SK-N-SH treated with all-trans-retinoic acid at 6 μM for 48 hours (cell line): ENCODE data around the gene INSRR.

ENCODE experiments used
- ATAC-seq: fragments of 200-7000 bp; cut with Tn5 transposase; 3 replicates; pipeline ENCODE4 v1.9.1; 2020; ENCODE audit warnings: mild to moderate bottlenecking, moderate library complexity
- ARNTL ChIP-seq: fragments of 450-650 bp; formaldehyde crosslinking; IDR thresholded peaks from 2 replicates; pipeline ENCODE4 v1.5.0; 2020; ENCODE audit warnings: low read depth, mild to moderate bottlenecking, moderate library complexity, borderline replicate concordance
- CSDC2 ChIP-seq: fragments of 250-450 bp; sonication (Bioruptor Pico); IDR thresholded peaks from 2 replicates; pipeline ENCODE4 v1.5.0; 2020; ENCODE audit warnings: mild to moderate bottlenecking, moderate library complexity
- CSRNP3 ChIP-seq: fragments of 250-450 bp; sonication (Bioruptor Pico); IDR thresholded peaks from 2 replicates; pipeline ENCODE4 v1.5.1; 2021; ENCODE audit warnings: mild to moderate bottlenecking, moderate library complexity
- ESRRG ChIP-seq: fragments of 250-450 bp; sonication (Bioruptor Pico); IDR thresholded peaks from 2 replicates; pipeline ENCODE4 v1.6.1; 2021; ENCODE audit warnings: mild to moderate bottlenecking
- GLIS3 ChIP-seq: fragments of 250-450 bp; sonication (Bioruptor Pico); IDR thresholded peaks from 2 replicates; pipeline ENCODE4 v1.5.0; 2020; ENCODE audit warnings: mild to moderate bottlenecking, moderate library complexity
- OSR1 ChIP-seq: fragments of 250-450 bp; sonication (Bioruptor Pico); IDR thresholded peaks from 2 replicates; pipeline ENCODE4 v1.8.0; 2022; ENCODE audit warnings: moderate library complexity, mild to moderate bottlenecking, inconsistent platforms
- POU6F1 ChIP-seq: fragments of 250-450 bp; sonication (Bioruptor Pico); IDR thresholded peaks from 2 replicates; pipeline ENCODE4 v1.8.0; 2021; ENCODE audit warnings: low read depth, mild to moderate bottlenecking, moderate library complexity, borderline replicate concordance
- PPARA ChIP-seq: fragments of 250-450 bp; sonication (Bioruptor Pico); IDR thresholded peaks from 2 replicates; pipeline ENCODE4 v1.5.0; 2020; ENCODE audit warnings: mild to moderate bottlenecking, borderline replicate concordance
- RARB ChIP-seq: fragments of 250-450 bp; sonication (Bioruptor Pico); IDR thresholded peaks from 2 replicates; pipeline ENCODE4 v1.8.0; 2021; ENCODE audit warnings: mild to moderate bottlenecking, moderate library complexity
- SNAI2 ChIP-seq: fragments of 250-450 bp; sonication (Bioruptor Pico); IDR thresholded peaks from 2 replicates; pipeline ENCODE4 v1.5.0; 2020; ENCODE audit warnings: mild to moderate bottlenecking, moderate library complexity
- TCF4 ChIP-seq: fragments of 250-450 bp; sonication (Bioruptor Pico); IDR thresholded peaks from 2 replicates; pipeline ENCODE4 v1.8.0; 2021; ENCODE audit warnings: mild to moderate bottlenecking, moderate library complexity, borderline replicate concordance
- TOX ChIP-seq: fragments of 250-450 bp; sonication (Bioruptor Pico); IDR thresholded peaks from 2 replicates; pipeline ENCODE4 v1.8.0; 2021; ENCODE audit warnings: mild to moderate bottlenecking, moderate library complexity, borderline replicate concordance
- ZC3H10 ChIP-seq: fragments of 250-450 bp; sonication (Bioruptor Pico); IDR thresholded peaks from 2 replicates; pipeline ENCODE4 v1.5.1; 2021; ENCODE audit warnings: mild to moderate bottlenecking, moderate library complexity
- ZFP3 ChIP-seq: fragments of 250-450 bp; sonication (Bioruptor Pico); IDR thresholded peaks from 2 replicates; pipeline ENCODE4 v1.5.0; 2020; ENCODE audit warnings: mild to moderate bottlenecking, moderate library complexity
- ZFP30 ChIP-seq: fragments of 450-650 bp; formaldehyde crosslinking; IDR thresholded peaks from 2 replicates; pipeline ENCODE4 v1.5.0; 2022; ENCODE audit warnings: mild to moderate bottlenecking, moderate library complexity
- ZNF565 ChIP-seq: fragments of 450-650 bp; formaldehyde crosslinking; conservative IDR thresholded peaks from 2 replicates; pipeline ENCODE4 v1.5.0; 2020; ENCODE audit warnings: low read depth, mild to moderate bottlenecking, moderate library complexity
- ZNF70 ChIP-seq: fragments of 450-650 bp; formaldehyde crosslinking; IDR thresholded peaks from 2 replicates; pipeline ENCODE4 v1.5.0; 2020; ENCODE audit warnings: mild to moderate bottlenecking, moderate library complexity
- ZNF8 ChIP-seq: fragments of 450-650 bp; formaldehyde crosslinking; IDR thresholded peaks from 2 replicates; pipeline ENCODE4 v1.5.0; 2020; ENCODE audit warnings: mild to moderate bottlenecking, moderate library complexity
- TF ChIP-seq, protein P1 (sequence below): fragments of 250-450 bp; sonication (Bioruptor Pico); IDR thresholded peaks from 2 replicates; pipeline ENCODE4 v1.5.0; 2020; ENCODE audit warnings: mild to moderate bottlenecking, moderate library complexity
- TF ChIP-seq, protein P2 (sequence below): fragments of 250-450 bp; sonication (Bioruptor Pico); IDR thresholded peaks from 2 replicates; pipeline ENCODE4 v1.8.0; 2020; ENCODE audit warnings: mild to moderate bottlenecking, moderate library complexity, borderline replicate concordance

The INSRR gene

GRCh38 chr1:156894001-156894400, 35.1 kb upstream of the INSRR start:
- ATAC-seq, result no peak

GRCh38 chr1:156893048-156893953, 34.4 kb upstream of the INSRR start, which contains the start of gene PEAR1:
TSS of gene PEAR1 (plus strand) at chr1:156893718. CDS start at chr1:156903927, 10,209 bp downstream.
- TF ChIP-seq ZFP3 (CRISPR knock-in tag), result no peak
- no peak for TF ChIP-seq OSR1
- no peak for TF ChIP-seq PPARA (CRISPR knock-in tag)
- TF ChIP-seq ZNF8, result no peak
- no peak for TF ChIP-seq TCF4 (CRISPR knock-in tag)
- TF ChIP-seq, protein P1, sequence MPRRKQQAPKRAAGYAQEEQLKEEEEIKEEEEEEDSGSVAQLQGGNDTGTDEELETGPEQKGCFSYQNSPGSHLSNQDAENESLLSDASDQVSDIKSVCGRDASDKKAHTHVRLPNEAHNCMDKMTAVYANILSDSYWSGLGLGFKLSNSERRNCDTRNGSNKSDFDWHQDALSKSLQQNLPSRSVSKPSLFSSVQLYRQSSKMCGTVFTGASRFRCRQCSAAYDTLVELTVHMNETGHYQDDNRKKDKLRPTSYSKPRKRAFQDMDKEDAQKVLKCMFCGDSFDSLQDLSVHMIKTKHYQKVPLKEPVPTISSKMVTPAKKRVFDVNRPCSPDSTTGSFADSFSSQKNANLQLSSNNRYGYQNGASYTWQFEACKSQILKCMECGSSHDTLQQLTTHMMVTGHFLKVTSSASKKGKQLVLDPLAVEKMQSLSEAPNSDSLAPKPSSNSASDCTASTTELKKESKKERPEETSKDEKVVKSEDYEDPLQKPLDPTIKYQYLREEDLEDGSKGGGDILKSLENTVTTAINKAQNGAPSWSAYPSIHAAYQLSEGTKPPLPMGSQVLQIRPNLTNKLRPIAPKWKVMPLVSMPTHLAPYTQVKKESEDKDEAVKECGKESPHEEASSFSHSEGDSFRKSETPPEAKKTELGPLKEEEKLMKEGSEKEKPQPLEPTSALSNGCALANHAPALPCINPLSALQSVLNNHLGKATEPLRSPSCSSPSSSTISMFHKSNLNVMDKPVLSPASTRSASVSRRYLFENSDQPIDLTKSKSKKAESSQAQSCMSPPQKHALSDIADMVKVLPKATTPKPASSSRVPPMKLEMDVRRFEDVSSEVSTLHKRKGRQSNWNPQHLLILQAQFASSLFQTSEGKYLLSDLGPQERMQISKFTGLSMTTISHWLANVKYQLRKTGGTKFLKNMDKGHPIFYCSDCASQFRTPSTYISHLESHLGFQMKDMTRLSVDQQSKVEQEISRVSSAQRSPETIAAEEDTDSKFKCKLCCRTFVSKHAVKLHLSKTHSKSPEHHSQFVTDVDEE, result no peak
- TF ChIP-seq TOX (CRISPR knock-in tag), result no peak
- TF ChIP-seq ZNF70 (CRISPR knock-in tag), result no peak
- no peak for TF ChIP-seq CSRNP3 (CRISPR knock-in tag)
- TF ChIP-seq ARNTL, result no peak
- TF ChIP-seq POU6F1, result no peak
- TF ChIP-seq, protein P2, sequence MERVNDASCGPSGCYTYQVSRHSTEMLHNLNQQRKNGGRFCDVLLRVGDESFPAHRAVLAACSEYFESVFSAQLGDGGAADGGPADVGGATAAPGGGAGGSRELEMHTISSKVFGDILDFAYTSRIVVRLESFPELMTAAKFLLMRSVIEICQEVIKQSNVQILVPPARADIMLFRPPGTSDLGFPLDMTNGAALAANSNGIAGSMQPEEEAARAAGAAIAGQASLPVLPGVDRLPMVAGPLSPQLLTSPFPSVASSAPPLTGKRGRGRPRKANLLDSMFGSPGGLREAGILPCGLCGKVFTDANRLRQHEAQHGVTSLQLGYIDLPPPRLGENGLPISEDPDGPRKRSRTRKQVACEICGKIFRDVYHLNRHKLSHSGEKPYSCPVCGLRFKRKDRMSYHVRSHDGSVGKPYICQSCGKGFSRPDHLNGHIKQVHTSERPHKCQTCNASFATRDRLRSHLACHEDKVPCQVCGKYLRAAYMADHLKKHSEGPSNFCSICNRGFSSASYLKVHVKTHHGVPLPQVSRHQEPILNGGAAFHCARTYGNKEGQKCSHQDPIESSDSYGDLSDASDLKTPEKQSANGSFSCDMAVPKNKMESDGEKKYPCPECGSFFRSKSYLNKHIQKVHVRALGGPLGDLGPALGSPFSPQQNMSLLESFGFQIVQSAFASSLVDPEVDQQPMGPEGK (CRISPR knock-in tag), result no peak
- no peak for TF ChIP-seq ESRRG (CRISPR knock-in tag)
- TF ChIP-seq ZC3H10, result no peak
- ATAC-seq, result no peak

More at GRCh38 chr1:156894001-156894400, 35.1 kb upstream of the INSRR start:
- TF ChIP-seq CSDC2 (CRISPR knock-in tag) (no peak), GLIS3 (no peak), RARB (no peak), OSR1 (no peak)

- TF ChIP-seq CSRNP3 (CRISPR knock-in tag) (no peak), ARNTL (no peak), POU6F1 (no peak), ZFP30 (CRISPR knock-in tag) (no peak), SNAI2 (CRISPR knock-in tag) (no peak), ZC3H10 (no peak), TCF4 (CRISPR knock-in tag) (no peak), ZFP3 (CRISPR knock-in tag) (no peak), GLIS3 (no peak), ESRRG (CRISPR knock-in tag) (no peak), ZNF565 (CRISPR knock-in tag) (no peak), OSR1 (no peak)
- TF ChIP-seq, all 23 proteins: peak for 0
Observed at GRCh38 chr1:156892190-156893047, 33.5 kb upstream of the INSRR start.

More at GRCh38 chr1:156892190-156893047, 33.5 kb upstream of the INSRR start:
- peak; percentile 79 for ATAC-seq
